Ovary (tissue), 3 donors: ENCODE results near the gene C9orf43.

ENCODE experiments used
- EP300 ChIP-seq: sonication (generic); formaldehyde crosslinking; IDR thresholded peaks from one replicate; pipeline ENCODE4 v1.6.1; 2017; ENCODE audit warnings: antibody characterized with exemption
- POLR2A ChIP-seq: fragments of 450-650 bp; IDR thresholded peaks from one replicate; pipeline ENCODE4 v1.6.1; 2017; ENCODE audit warnings: antibody characterized with exemption, mild to moderate bottlenecking, moderate library complexity
- TF ChIP-seq, protein P1 (sequence below), 3 donors: fragments of 450-650 bp in 2 of 3; fragments of 200-600 bp in 1 of 3; IDR thresholded peaks; one replicate each; pipeline versions ENCODE4 v1.5.1 to v1.8.0; 2016 to 2022; ENCODE audit warnings: antibody characterized with exemption in 3 of 3, mild to moderate bottlenecking in 1 of 3
- donor health status: DM: no; HTN: no; CAD: no.

DNA sequence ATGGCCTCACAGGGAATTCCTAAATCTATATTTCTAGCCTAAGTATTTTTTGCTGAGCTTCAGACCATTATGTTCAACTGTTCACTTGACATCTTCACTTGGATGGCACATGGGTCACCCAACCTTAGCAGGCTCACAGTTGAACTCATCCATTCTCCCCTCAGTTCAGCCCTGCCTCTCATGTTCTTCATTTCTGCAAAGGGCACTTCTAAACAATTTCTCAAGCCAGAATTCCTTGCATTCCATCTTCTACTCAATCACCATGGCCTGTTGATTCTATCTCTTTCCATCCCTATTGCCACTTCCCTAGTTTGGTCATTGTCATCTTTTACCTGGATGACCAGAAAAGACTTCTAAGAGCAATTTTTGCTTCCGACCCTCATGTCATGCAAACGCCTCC, 45.7 kb downstream of the C9orf43 start:
- no peak for TF ChIP-seq POLR2A
- TF ChIP-seq, protein P1, sequence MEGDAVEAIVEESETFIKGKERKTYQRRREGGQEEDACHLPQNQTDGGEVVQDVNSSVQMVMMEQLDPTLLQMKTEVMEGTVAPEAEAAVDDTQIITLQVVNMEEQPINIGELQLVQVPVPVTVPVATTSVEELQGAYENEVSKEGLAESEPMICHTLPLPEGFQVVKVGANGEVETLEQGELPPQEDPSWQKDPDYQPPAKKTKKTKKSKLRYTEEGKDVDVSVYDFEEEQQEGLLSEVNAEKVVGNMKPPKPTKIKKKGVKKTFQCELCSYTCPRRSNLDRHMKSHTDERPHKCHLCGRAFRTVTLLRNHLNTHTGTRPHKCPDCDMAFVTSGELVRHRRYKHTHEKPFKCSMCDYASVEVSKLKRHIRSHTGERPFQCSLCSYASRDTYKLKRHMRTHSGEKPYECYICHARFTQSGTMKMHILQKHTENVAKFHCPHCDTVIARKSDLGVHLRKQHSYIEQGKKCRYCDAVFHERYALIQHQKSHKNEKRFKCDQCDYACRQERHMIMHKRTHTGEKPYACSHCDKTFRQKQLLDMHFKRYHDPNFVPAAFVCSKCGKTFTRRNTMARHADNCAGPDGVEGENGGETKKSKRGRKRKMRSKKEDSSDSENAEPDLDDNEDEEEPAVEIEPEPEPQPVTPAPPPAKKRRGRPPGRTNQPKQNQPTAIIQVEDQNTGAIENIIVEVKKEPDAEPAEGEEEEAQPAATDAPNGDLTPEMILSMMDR (IDR thresholded peaks at IDR 0.05) = no peak
- TF ChIP-seq EP300 = no peak
